AG04449 (cell line): ENCODE measurements around the gene LAMA1.

Source experiments
- CTCF ChIA-PET: fragments of 350-600 bp; formaldehyde crosslinking; extraction: SDS; loops from one replicate; lab custom pipeline; 2021; ENCODE audit warnings: antibody characterized with exemption; lab: Yijun Ruan, JAX
- POLR2A ChIA-PET: fragments of 400-600, 350-600 bp; formaldehyde crosslinking; extraction: SDS; loops from one replicate; lab custom pipeline; 2020; ENCODE audit warnings: antibody characterized with exemption, inconsistent platforms; lab: Yijun Ruan, JAX
- DNase-seq: peaks from one replicate; pipeline ENCODE4 v3.0.0-alpha.2; 2010; ENCODE audit warnings: low read depth, low spot score
- H3K4me3 ChIP-seq: 2 replicates; pipeline ENCODE4 v1.5.1; 2011; ENCODE audit warnings: low read depth, mild to moderate bottlenecking, control low read depth, low read length
- TF ChIP-seq, protein P1 (sequence below): IDR thresholded peaks from one replicate; pipeline ENCODE4 v1.5.1; 2011; ENCODE audit warnings: mild to moderate bottlenecking, moderate library complexity, low read length, control low read depth, inconsistent platforms; ENCODE audit not compliant: insufficient read depth; ENCODE audit errors: missing control alignments

Gene LAMA1

DNA sequence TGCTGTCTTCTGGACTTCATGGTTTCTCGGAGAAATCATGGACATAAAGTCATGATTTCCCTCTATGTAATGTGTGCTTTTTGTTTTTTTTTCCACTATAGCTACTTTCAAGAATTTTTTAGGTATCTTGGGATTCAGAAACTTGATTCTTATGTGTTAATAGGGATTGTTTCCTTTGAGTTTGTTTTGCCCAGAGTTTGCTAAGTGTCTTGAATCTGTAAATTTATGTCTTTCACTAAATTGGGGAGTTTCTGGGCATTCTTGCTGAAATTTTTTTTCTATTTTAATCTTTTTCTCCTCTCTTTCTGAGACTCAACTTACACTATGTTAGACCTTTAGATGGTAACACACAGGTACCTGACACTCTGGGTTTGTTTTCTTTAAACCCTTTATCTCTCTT lies 182.7 kb downstream of the LAMA1 start:
- TF ChIP-seq, protein P1, sequence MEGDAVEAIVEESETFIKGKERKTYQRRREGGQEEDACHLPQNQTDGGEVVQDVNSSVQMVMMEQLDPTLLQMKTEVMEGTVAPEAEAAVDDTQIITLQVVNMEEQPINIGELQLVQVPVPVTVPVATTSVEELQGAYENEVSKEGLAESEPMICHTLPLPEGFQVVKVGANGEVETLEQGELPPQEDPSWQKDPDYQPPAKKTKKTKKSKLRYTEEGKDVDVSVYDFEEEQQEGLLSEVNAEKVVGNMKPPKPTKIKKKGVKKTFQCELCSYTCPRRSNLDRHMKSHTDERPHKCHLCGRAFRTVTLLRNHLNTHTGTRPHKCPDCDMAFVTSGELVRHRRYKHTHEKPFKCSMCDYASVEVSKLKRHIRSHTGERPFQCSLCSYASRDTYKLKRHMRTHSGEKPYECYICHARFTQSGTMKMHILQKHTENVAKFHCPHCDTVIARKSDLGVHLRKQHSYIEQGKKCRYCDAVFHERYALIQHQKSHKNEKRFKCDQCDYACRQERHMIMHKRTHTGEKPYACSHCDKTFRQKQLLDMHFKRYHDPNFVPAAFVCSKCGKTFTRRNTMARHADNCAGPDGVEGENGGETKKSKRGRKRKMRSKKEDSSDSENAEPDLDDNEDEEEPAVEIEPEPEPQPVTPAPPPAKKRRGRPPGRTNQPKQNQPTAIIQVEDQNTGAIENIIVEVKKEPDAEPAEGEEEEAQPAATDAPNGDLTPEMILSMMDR = no peak

GRCh38 chr18:6929370-6930102 lies 188.1 kb downstream of the LAMA1 start:
- no peak overlapping the region for H3K4me3 ChIP-seq
- ChIA-PET CTCF (no interaction called here), POLR2A (no interaction called here)
- TF ChIP-seq, protein P1 = no peak
- DNase-seq = no peak

More for the DNA sequence above, 182.7 kb downstream of the LAMA1 start:
- ChIA-PET CTCF (interaction anchor here (1.2 kb wide), 1 partner anchor 14 kb away, joined by 7 read pairs; no protein-coding TSS in a partner anchor), POLR2A (no interaction called here)
- H3K4me3 ChIP-seq = no peak overlapping the region
- no peak for DNase-seq

- CTCF ChIA-PET = no interaction called here
- no peak overlapping the region for H3K4me3 ChIP-seq
- DNase-seq = no peak
- POLR2A ChIA-PET = no interaction called here
- TF ChIP-seq, protein P1 = no peak
Measured at GRCh38 chr18:6928359-6928758, 189.2 kb downstream of the LAMA1 start.

- no peak overlapping the region for H3K4me3 ChIP-seq
- ChIA-PET CTCF (interaction anchor here (0.8 kb wide), 1 partner anchor 9 kb away, joined by 3 read pairs; no protein-coding TSS in a partner anchor), POLR2A (no interaction called here)
- DNase-seq = no peak
- TF ChIP-seq, protein P1 = no peak
Measured at GRCh38 chr18:6927153-6927552, 190.4 kb downstream of the LAMA1 start.

DNA sequence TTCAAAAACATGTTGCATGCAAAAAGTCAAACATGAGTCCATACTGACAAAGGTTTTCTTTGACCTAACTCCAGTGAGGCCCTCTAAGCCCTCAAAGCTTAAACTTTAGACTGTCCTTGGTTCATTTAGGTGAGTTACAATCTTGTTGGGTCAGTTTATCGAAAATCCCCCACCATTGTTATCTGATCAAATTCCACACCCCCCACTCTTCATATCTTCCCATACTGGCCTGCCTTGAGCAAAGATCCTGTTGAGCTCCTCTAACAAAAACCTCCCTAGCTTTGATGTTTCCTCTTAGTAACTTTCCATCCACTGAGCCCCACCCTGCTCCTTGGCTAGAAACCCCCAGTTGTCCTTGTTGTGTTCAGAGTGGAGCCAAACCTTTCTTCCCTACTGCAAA lies 194.4 kb downstream of the LAMA1 start:
- TF ChIP-seq, protein P1 = no peak
- ChIA-PET CTCF (interaction anchor here (10.2 kb wide), 1 partner anchor 252 kb away, joined by 171 read pairs; no protein-coding TSS in a partner anchor), POLR2A (no interaction called here)
- DNase-seq = no peak
- no peak overlapping the region for H3K4me3 ChIP-seq

DNA sequence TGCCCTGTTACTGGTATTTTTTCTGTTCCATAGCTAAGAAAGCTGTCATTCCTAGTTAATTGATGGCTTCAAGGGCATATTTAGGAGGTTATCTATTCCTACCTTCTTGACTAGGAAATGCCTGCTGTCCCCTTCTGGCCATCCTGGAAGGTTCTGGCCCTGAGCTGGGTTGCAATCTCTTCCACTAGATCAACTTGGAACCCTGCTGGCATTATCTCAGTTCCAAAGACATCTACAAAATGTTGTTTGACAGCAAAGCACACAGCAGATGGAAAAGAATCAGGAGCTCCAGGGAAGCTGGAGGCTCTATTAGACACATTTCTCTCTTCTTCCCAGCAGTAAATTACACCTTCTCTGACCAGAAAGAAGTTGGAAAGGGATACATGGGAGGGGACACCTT lies 196.0 kb downstream of the LAMA1 start:
- no peak for DNase-seq
- H3K4me3 ChIP-seq = no peak overlapping the region
- ChIA-PET CTCF (interaction anchor here (0.8 to 10.2 kb wide), 13 partner anchors 13 to 312 kb away, joined by 3 to 171 read pairs (median 4); no protein-coding TSS in a partner anchor), POLR2A (no interaction called here)
- TF ChIP-seq, protein P1 = no peak
